CD14-positive monocyte (primary cell): Measurements from ENCODE around the gene TSHR. TPM values are rescaled to one million over a fixed set of nuclear protein-coding genes. Genes with fewer than 3 reads are reported as not detected.

ENCODE experiments used
- DNase-seq, 3 donors: peaks; one replicate each; pipeline ENCODE4 v3.0.0-alpha.2; 2011 to 2022
- H2AFZ ChIP-seq: 2 replicates; pipeline ENCODE4 v1.6.0; 2012; ENCODE audit warnings: mild to moderate bottlenecking, low read depth, low read length, inconsistent platforms; ENCODE audit not compliant: insufficient read depth, poor library complexity, severe bottlenecking
- H3K27ac ChIP-seq, 2 donors: 1 replicate in 1 of 2; 2 replicates in 1 of 2; pipeline ENCODE4 v1.5.1; 2012 to 2013; ENCODE audit warnings: low read length in 2 of 2, control low read depth in 1 of 2, inconsistent platforms in 1 of 2, low read depth in 1 of 2, mild to moderate bottlenecking in 1 of 2
- H3K27me3 ChIP-seq, 2 donors: one replicate each; pipeline versions ENCODE4 v1.6.0 to v1.6.1; 2011 to 2013; ENCODE audit warnings: low read length in 2 of 2; ENCODE audit not compliant: control insufficient read depth in 2 of 2, insufficient read depth in 2 of 2
- H3K36me3 ChIP-seq, 2 donors: replicated peaks in 1 of 2; 1 replicate in 1 of 2; 2 replicates in 1 of 2; pipeline versions ENCODE4 v1.5.1 to v1.6.1; 2012 to 2013; ENCODE audit warnings: low read length in 2 of 2, control low read depth in 1 of 2, inconsistent platforms in 1 of 2, mild to moderate bottlenecking in 1 of 2; ENCODE audit not compliant: insufficient read depth in 2 of 2, control insufficient read depth in 1 of 2
- H3K4me1 ChIP-seq, 2 donors: 1 replicate in 1 of 2; 2 replicates in 1 of 2; pipeline versions ENCODE4 v1.5.1 to v1.6.1; 2012 to 2013; ENCODE audit warnings: low read length in 2 of 2, control low read depth in 1 of 2, inconsistent platforms in 1 of 2, mild to moderate bottlenecking in 1 of 2, moderate library complexity in 1 of 2; ENCODE audit not compliant: insufficient read depth in 2 of 2, control insufficient read depth in 1 of 2
- H3K4me2 ChIP-seq: replicated peaks from 2 replicates; pipeline ENCODE3; 2012; ENCODE audit warnings: low read length, moderate library complexity, mild to moderate bottlenecking; ENCODE audit not compliant: poor library complexity, severe bottlenecking; ENCODE audit errors: extremely low read depth
- H3K4me3 ChIP-seq, 3 experiments: fragments of 200-600 bp in 1 of 3; sonication (generic) in 1 of 3; replicated peaks in 1 of 3; 1 replicate in 2 of 3; 2 replicates in 1 of 3; pipeline ENCODE4 v1.5.1; 2011 to 2013; ENCODE audit warnings: low read length in 3 of 3, mild to moderate bottlenecking in 3 of 3, control low read depth in 2 of 3, low read depth in 2 of 3, inconsistent platforms in 1 of 3, moderate library complexity in 1 of 3
- H3K79me2 ChIP-seq: 2 replicates; pipeline ENCODE4 v1.6.0; 2012; ENCODE audit warnings: mild to moderate bottlenecking, control low read depth, inconsistent platforms, low read length, moderate library complexity; ENCODE audit not compliant: insufficient read depth
- H3K9ac ChIP-seq: 2 replicates; pipeline ENCODE4 v1.6.0; 2017; ENCODE audit warnings: low read length, mild to moderate bottlenecking; ENCODE audit not compliant: insufficient read depth, poor library complexity, severe bottlenecking
- H3K9me3 ChIP-seq, 2 donors: replicated peaks in 1 of 2; 1 replicate in 1 of 2; 2 replicates in 1 of 2; pipeline versions ENCODE4 v1.5.1 to v1.6.1; 2012 to 2013; ENCODE audit warnings: low read length in 2 of 2, control low read depth in 1 of 2; ENCODE audit not compliant: control insufficient read depth in 1 of 2, insufficient read depth in 1 of 2
- H4K20me1 ChIP-seq: 2 replicates; pipeline ENCODE4 v1.6.0; 2012; ENCODE audit warnings: mild to moderate bottlenecking, low read length, control low read depth, moderate library complexity; ENCODE audit not compliant: insufficient read depth
- H3K27ac Mint-ChIP-seq, 7 donors: one replicate each; pipeline ENCODE4 v1.8.0; 2020; ENCODE audit warnings: mild to moderate bottlenecking in 7 of 7, mixed read lengths in 7 of 7, moderate library complexity in 6 of 7, inconsistent platforms in 2 of 7
- H3K27me3 Mint-ChIP-seq, 3 donors: one replicate each; pipeline ENCODE4 v1.8.0; 2021 to 2022; ENCODE audit warnings: low read depth in 3 of 3, mild to moderate bottlenecking in 3 of 3, mixed read lengths in 3 of 3, moderate library complexity in 3 of 3, inconsistent platforms in 1 of 3
- H3K36me3 Mint-ChIP-seq, 2 donors: one replicate each; pipeline ENCODE4 v1.8.0; 2020; ENCODE audit warnings: mixed read lengths in 2 of 2, inconsistent platforms in 1 of 2, mild to moderate bottlenecking in 1 of 2
- H3K4me1 Mint-ChIP-seq: one replicate; pipeline ENCODE4 v1.8.0; 2020; ENCODE audit warnings: mild to moderate bottlenecking, mixed read lengths
- H3K4me3 Mint-ChIP-seq, 2 donors: one replicate each; pipeline ENCODE4 v1.8.0; 2020; ENCODE audit warnings: mild to moderate bottlenecking in 2 of 2, mixed read lengths in 2 of 2, moderate library complexity in 1 of 2
- H3K9me3 Mint-ChIP-seq, 7 donors: one replicate each; pipeline ENCODE4 v1.8.0; 2020 to 2022; ENCODE audit warnings: mixed read lengths in 7 of 7, mild to moderate bottlenecking in 6 of 7, moderate library complexity in 6 of 7, inconsistent platforms in 2 of 7
- WGBS: methylation state at CpG from one replicate; pipeline ENCODE4 v1.1.5; 2013; ENCODE audit warnings: missing lambda C conversion rate; ENCODE audit not compliant: insufficient coverage; 5-methylcytosine and 5-hydroxymethylcytosine counted together
- intact Hi-C, 2 donors: fragments of 100-400 bp; cut with micrococcal nuclease; formaldehyde crosslinking; loops; one replicate each; pipeline versions ENCODE4 v1.15.0 to v1.15.1; 2023
- polyA plus RNA-seq, 3 donors: library from polyadenylated mRNA; depleted of rRNA in 1 of 3; unstranded in 2 of 3; stranded (reverse) in 1 of 3; fragments of 300-500 nt in 2 of 3; fragments of >200 nt in 1 of 3; fragmentation: Illumina TruSeq in 2 of 3; gene quantifications; 1 replicate in 2 of 3; 2 replicates in 1 of 3; pipeline ENCODE4 v1.2.3, GENCODE V29; 2012 to 2021
- TF ChIP-seq, protein P1 (sequence below): fragments of 200-600 bp; IDR thresholded peaks from one replicate; pipeline ENCODE4 v1.8.0; 2022; ENCODE audit warnings: antibody characterized with exemption, mild to moderate bottlenecking

The TSHR gene
- polyA plus RNA-seq, 3 donors = not detected

DNA sequence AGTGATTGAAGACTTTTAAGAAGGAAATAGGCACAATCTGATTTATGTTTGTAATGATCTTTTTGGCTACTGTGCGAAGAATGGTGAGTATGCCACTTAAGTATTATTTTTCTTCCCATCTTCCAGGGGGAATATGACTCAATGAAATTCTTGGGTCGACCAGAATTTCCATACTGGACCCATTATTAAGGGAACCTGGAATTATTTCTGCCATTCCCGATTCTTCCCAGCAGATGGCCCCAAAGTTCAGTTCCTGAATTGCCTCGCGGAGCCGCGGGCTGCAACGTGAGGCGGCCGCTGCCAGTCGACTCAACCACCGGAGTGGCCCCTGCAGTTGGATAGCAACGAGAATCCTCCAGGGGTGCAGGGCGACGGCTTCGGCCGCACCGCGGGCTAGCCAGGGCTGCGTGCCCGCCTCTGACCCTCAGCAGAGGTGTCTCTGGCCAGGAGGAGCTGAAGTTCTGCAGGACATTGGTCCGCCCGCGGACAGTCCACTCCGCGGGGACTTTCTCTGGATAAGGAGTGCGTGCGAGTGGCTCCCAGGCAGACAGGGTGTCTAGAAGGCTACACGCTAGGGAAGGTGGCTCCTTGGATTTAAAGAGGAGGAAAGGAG, 628 bp upstream of the TSHR start:
- H2AFZ ChIP-seq = peak overlapping the region; percentile 96
- H3K27me3 Mint-ChIP-seq = peaks cover 6 to 14% (median 13%) of the 10 kb centered on the region in 3 donors
- H3K9me3 ChIP-seq = no peaks in the 10 kb centered on the region
- H4K20me1 ChIP-seq = no peaks in the 10 kb centered on the region
- peaks cover 0 to 6% of the 10 kb centered on the region in 2 donors for H3K27me3 ChIP-seq
- H3K4me3 ChIP-seq = peak overlapping the region; percentile 49 to 79 (median 58)
- H3K79me2 ChIP-seq = no peaks in the 10 kb centered on the region
- H3K4me1 Mint-ChIP-seq = peaks cover 34% of the 10 kb centered on the region
- peak overlapping the region in 2 of 7 donors; percentile 42 to 83 for H3K27ac Mint-ChIP-seq
- peak overlapping the region; percentile 84 to 95 for H3K4me3 Mint-ChIP-seq
- peak overlapping the region; percentile 98 for H3K4me2 ChIP-seq
- intact Hi-C loops = loop anchor here in 1 of 2 donors (2.0 to 10.0 kb wide), 2 partner anchors 210 to 256 kb away; no protein-coding TSS in a partner anchor
- DNase-seq = peak; percentile 60 to 79 (median 73)
- H3K9me3 Mint-ChIP-seq = peaks cover 0 to 3% (median 0%) of the 10 kb centered on the region in 7 donors
- TF ChIP-seq, protein P1, sequence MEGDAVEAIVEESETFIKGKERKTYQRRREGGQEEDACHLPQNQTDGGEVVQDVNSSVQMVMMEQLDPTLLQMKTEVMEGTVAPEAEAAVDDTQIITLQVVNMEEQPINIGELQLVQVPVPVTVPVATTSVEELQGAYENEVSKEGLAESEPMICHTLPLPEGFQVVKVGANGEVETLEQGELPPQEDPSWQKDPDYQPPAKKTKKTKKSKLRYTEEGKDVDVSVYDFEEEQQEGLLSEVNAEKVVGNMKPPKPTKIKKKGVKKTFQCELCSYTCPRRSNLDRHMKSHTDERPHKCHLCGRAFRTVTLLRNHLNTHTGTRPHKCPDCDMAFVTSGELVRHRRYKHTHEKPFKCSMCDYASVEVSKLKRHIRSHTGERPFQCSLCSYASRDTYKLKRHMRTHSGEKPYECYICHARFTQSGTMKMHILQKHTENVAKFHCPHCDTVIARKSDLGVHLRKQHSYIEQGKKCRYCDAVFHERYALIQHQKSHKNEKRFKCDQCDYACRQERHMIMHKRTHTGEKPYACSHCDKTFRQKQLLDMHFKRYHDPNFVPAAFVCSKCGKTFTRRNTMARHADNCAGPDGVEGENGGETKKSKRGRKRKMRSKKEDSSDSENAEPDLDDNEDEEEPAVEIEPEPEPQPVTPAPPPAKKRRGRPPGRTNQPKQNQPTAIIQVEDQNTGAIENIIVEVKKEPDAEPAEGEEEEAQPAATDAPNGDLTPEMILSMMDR = peak; percentile 82
- no peaks in the 10 kb centered on the region for H3K36me3 Mint-ChIP-seq
- peak overlapping the region; percentile 52 for H3K9ac ChIP-seq
- under 1% methylated on average over 27 of the region's 29 CpGs for WGBS
- no peaks in the 10 kb centered on the region for H3K36me3 ChIP-seq
- H3K27ac ChIP-seq = no peak overlapping the region
- peaks cover 18 to 24% of the 10 kb centered on the region in 2 donors for H3K4me1 ChIP-seq

DNA sequence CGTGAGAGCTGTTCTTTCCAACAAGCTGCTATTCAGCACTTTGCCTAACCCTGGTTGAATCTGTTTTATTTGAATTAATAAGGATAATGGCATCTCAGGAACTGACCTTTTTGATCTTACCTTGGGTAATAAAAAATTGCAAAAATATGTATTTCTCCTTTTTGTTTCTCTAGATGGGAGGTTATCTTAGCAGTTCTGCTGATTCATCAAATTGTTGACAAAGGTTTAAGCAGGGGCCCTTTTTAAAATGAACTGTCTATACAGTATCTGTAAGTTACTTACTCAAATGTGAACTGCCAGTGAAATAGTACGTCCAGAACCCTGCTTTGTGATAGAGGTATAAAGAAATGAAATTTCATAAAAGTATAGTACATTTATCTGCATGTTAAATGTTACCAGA, 681 bp downstream of the TSHR start:
- Histone ChIP-seq H2AFZ (no peak overlapping the region), H3K9ac (no peak overlapping the region), H3K4me2 (no peak overlapping the region), H3K27me3 (peaks cover 0 to 6% of the 10 kb centered on the region in 2 donors), H4K20me1 (no peaks in the 10 kb centered on the region), H3K9me3 (no peaks in the 10 kb centered on the region), H3K79me2 (no peaks in the 10 kb centered on the region), H3K4me3 (no peak overlapping the region), H3K27ac (no peak overlapping the region), H3K36me3 (no peaks in the 10 kb centered on the region), H3K4me1 (peaks cover 18 to 24% of the 10 kb centered on the region in 2 donors)
- WGBS = no CpG with 5 or more reads among the region's 2 CpGs
- Mint-ChIP-seq H3K27me3 (peaks cover 3 to 14% (median 12%) of the 10 kb centered on the region in 3 donors), H3K4me1 (peaks cover 34% of the 10 kb centered on the region), H3K36me3 (no peaks in the 10 kb centered on the region), H3K27ac (no peak overlapping the region), H3K9me3 (peaks cover 0 to 3% (median 0%) of the 10 kb centered on the region in 7 donors), H3K4me3 (no peak overlapping the region)
- TF ChIP-seq, protein P1 = no peak
- intact Hi-C loops = loop anchor here in 1 of 2 donors (10.0 kb wide), 1 partner anchor 209 kb away; no protein-coding TSS in a partner anchor
- DNase-seq = no peak
